Myocyte (in vitro differentiated cells): ENCODE measurements around the gene SLC13A3. TPM values are rescaled to one million over a fixed set of nuclear protein-coding genes. Genes with fewer than 3 reads are reported as not detected.

Source experiments
- DNase-seq: peaks from one replicate; pipeline ENCODE4 v3.0.0-alpha.2; 2012; ENCODE audit warnings: low read depth
- polyA plus RNA-seq: library from polyadenylated mRNA; unstranded; fragments of >200 nt; gene quantifications from one replicate; pipeline ENCODE4 v1.2.1, GENCODE V29; 2012; ENCODE audit warnings: missing spikeins
- total RNA-seq: library from RNA; depleted of rRNA; stranded (reverse); fragments of >200 nt; gene quantifications from 2 replicates; pipeline ENCODE4 v1.2.3, GENCODE V29; 2014

Gene SLC13A3
- 0.36 and 0.59 TPM in 2 replicates for total RNA-seq
- polyA plus RNA-seq = 0.64 TPM

- no peak for DNase-seq
These were observed at the start of gene SLC13A3 for GRCh38 chr20:46651091-46651962. TSS of gene SLC13A3 (minus strand) at chr20:46651459. CDS start at chr20:46651421, 38 bp downstream.

DNA sequence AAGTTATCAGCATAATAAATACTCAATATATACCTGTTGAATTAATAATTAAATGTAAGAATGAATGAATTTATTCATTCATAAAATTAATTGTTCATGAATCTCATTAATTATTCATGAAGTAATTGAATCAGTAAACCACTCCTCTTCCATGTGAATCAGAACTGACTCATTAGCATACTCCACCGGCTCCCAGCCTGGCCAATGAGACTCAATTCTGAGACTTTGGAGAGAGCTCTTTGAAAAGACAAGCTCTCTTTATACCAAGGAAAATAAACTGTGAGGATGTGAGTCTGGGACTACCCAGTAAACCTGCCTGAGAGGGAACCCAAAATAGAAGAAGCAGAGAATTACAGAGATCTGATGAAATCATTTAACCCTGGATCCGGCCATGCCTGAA is 49.8 kb upstream of the SLC13A3 start:
- no peak for DNase-seq

DNA sequence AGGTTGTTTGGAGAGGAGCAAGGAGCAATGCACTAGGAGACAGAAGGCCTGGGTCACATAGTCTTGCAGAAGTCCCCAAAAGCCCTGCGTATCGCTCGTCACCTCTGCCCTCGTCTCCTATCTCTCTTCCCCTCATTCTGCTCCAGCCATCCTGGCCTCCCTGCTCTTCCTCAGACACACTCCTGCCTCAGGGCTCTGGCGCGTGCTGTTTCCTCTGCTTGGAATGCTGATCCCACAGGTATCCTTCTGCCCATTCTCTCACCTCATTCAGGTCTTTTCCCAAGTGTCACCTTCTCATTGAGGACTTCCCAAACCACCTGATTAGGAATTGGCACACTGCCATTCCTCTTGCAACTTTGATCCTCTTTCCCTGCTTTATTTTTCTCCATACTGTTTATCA is 49.2 kb upstream of the SLC13A3 start:
- no peak for DNase-seq

DNA sequence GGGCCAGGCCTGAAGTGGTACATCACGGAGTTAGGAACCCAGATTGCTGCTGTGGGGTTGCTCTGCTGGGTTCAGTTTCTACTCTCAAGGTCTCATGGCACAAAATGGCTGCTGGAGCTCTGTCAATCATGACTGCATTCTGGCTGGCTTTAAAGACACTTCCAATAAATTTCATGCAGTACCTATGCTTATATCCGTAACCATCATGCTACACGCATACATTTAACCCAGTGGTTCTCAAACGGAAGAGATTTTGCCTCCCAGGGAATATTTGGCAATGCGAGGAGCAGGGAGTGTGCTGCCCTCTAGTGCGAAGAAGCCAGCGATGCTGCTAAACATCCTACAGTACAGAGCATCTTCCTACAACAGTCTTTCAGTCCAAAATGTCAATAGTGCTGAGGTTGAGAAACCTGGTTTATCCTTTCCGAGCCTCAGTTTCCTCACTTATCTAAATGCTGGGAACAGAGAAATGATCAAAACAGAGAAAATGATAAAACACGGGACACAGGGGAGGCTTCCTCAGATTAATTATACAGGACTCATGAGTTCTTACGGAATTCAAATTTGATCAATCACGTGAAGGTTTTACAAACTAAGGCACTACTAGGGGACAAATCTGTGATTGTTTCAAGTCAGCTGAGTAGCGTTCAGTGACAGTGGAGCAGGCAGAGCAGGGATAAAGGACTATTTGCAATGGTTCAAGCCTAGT is 48.5 kb upstream of the SLC13A3 start:
- no peak for DNase-seq

DNA sequence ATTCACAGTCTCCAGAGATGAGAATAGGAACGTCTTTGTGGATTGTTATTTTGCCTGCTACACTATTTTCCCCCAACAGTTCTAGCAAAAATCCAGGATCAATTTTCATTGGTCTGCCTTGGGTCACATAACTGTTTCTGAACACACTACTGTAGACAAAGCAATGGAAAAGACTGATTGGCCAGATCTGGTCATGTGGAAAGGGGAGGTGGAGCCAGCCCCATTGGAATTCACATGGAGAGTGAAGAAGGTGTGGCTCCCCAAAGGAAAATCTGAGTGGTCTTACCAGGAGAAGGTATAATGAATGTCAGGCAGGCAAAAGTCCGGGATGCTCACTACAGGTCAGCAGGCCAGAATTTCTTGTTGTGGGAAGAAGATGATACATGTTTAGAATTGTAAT is 47.5 kb upstream of the SLC13A3 start:
- no peak for DNase-seq

DNA sequence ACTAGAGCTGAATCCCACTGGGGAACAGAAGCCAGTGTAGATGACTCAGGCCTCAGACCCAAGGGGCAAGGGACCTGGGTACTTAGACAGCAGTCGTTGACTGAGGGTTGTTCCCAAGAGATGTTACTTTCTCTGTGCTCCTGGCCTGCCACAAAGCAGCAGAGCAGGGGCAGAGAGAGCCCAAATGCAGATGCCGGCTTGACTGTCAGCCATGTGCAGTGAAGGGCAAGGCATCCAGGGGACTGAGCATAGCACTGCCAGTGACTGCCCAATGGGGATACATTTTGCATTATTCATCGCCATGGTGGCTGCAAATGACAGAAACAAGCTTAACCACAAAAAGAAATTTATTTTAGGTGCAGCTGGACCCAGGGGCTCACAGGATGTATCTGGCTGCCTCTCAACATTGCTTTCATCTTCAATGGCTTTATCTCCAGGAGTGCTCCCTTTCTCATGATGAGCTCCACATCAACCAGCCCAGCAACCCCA is 45.6 kb upstream of the SLC13A3 start:
- DNase-seq = peak; percentile 61

DNA sequence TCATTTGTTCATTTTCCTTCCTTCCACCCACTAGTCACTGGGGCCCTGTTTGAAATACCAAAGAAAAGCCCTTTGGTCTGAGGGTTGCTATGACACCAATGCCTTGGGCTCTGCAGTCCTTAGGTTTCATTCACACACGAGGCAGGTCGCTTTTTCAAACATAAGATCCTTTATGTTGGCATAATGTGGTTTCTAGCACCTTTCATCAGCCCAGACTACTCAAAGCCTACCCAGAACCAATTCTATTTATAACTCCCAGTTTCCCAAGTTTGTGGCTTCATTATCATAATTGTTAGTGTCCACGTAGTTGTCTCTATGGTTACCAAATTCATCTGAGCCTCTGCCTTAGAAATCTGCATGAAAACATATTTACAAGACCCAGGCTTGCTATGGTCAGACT is 44.6 kb upstream of the SLC13A3 start:
- no peak for DNase-seq

- peak; percentile 61 for DNase-seq
These were observed 43.2 kb upstream of the SLC13A3 start for GRCh38 chr20:46694484-46694883.

DNA sequence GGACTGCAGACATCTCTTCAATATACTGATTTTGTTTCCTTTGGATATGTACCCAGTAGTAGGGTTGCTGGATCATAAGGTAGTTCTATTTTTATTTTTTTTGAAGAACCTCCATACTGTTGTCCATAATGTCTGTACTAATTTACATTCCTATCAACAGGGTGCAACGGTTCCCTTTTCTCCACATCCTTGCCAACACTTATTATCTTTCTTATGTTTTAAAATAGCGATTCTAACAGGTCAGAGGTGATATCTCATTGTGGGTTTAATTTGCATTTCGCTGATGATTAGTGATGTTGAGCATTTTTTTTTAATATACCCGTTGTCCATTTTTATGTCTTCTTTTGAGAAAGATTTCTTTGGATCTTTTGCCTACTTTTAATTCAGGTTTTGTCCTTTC is 39.9 kb upstream of the SLC13A3 start:
- no peak for DNase-seq

DNA sequence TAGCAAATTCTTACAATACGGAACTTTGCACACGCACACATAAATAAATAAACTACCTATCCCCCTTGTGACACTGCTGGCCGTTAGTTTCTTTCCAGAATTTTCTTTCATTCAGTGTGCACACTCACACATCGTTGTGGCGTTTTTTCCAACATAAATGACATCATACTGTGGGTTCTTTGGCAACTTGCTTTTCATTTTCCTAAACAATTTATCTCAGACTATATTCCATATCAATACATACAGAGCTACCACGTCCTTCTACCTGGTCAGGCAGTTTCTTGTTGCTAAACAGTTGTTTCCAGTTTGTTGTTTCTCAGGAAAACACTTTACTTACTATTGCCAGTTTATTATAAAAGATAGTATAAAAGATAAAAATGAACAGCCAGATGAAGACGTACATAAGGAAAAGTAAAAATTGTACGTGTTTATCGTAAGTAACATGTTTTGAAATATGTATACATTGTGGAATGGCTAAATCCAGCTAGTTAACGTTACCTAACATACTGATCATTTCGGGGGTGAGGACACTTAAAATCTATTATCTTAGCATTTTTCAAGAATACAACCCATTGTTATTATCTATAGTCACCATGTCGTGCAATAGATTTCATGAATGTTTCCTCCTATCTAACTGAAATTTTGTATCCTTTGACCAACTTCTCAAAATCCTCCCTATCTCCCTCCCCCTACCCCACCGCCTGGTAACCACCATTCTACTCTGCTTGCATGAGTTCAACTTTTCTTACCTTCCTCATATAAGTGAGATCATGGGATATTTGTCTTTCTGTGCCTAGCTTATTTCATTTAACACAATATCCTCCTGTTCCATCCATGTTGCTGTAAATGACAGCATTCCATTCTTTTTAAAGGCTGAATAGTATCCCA is 39.2 kb upstream of the SLC13A3 start:
- DNase-seq = no peak

DNA sequence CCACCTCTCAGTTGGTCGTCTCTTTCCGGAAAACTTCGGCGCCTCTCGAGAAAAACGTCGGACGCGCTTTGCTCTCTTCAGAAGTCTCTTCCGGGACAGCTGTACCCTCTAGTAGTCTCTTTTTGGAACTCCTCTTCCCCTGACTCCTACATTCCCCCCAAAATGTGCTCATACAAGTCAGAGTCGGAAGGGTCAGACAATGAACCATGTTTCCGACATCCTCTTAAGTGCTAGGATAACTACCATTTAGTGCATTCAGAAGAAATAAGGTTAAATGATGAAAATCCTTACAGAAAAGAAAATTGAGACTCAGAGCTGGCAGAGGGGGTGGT is 38.5 kb upstream of the SLC13A3 start:
- DNase-seq = no peak

DNA sequence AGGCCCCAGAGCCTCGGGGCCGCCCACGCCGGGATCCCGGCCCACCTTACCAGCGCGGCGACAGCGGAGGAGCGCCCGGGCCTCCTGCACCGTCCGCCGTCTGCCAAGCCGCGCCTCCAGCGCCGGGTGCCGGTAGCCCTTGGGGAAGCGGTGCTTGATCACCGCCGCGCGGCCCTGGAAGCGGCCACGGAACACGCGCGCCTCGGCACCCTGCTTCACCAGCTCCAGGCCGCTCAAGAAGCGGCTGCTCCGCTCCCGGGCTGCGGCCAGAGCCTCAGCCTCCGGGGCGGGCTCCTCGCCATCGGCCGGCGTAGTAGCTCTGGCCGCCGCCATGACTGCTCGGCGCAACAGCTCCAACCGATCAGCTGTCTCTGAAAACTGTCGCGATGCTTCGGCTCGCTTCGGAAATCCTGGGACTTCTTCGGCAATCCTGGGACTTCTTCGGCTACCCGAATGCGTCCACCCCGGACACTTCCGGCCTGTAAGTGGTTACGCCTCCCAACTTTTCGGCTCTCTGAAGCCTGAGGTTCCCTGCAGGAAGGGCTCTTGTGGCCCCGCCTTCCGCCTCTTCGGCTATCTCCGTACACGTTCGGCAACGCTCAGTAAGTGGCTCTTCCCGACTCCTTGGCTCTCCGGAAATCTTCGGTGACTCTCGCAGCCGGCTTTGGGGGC is 38.0 kb upstream of the SLC13A3 start, which contains the start of gene TP53RK:
Gene TP53RK (minus strand): TSS at position 363 of the 672 bp plus-strand sequence. CDS start 30 bp downstream, at position 333.
- peak; percentile 100 for DNase-seq

DNA sequence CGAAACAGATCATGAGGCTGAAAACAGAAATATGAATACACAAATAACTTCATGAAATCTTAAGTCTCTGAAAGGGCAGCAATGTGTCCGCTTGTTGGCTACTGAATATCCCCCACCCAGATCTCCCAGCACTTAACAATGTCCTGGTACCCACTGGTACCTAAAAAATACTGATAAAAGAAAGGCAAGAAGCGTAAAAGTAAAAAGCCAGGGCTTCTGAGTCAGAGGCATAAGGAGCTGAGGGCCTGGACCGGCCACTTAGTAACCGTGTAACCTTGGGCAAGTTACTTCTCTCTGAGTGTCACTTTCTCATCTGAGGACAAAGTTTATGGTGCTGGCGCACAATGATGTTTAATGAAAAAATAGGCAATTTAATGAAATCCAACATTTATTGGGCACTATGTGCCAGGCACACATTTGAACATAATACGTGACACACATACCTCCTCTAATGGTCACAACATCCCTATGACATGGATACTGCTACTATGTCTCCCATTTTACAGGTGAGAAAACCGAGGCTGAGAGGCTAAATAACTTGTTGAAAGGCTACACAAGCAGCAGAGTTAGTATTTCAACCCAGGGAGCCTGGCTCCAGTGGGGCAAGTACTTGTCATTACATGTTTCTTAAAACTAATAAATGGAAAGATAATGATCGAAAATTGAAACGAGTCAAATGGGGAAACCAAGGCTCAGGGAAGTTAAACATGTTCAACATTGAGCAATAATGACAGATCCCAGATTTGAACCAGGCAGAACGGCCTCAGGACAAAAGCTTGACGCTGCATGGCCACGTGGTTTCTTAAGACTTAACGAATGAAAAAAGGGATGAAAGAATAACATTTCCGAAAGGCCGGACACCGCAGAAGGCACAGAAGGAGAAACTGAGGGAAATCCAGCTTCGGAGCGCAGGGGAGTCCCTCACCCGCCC is 37.2 kb upstream of the SLC13A3 start:
- no peak for DNase-seq

DNA sequence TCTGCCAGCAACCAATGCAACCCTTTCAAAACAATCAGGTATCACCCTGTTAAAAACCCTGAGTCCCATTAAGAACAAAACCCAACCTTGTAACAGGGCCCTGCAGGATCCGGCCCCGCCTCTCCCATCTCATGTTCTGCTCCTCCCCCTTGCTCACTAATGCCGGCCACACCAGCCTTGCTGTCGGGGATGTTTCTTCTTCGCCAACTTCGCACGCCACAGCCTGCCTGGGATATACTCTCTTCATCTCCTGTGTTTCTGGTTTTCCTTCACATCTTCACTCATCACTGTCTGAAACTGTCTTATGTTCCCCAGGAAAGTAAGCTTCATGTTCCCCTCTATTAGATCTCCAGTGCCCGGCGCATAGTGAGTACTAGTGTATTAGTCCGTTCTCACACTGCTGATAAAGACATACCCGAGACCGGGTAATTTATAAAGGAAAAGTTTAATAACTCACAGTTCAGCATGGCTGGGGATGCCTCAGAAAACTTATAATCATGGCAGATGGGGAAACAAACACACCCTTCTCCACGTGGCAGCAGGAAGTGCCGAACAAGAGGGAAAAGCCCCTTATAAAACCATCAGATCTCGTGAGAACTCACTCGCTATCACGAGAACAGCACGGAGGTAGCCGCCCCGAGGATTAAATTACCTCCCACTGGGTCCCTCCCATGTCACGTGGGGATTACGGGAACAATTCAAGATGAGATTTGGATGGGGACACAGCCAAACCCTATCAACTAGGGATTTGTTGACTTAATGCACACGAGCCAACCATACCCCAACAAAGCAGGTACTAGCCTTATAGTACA is 32.9 kb upstream of the SLC13A3 start:
- DNase-seq = no peak

DNA sequence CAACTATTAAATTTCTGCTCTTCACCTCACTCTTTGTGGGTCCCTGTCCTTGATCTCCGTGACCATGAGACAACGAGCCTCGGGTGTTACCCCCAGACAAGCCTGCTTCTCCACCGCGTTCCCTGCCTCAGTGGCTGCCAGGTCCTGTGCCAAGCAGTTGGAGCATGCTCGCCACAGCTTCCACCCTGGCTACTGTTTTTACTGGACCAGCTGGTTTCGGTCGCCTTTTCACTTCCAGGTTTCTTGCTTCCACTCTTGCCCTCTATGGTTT is 32.3 kb upstream of the SLC13A3 start:
- DNase-seq = no peak

DNA sequence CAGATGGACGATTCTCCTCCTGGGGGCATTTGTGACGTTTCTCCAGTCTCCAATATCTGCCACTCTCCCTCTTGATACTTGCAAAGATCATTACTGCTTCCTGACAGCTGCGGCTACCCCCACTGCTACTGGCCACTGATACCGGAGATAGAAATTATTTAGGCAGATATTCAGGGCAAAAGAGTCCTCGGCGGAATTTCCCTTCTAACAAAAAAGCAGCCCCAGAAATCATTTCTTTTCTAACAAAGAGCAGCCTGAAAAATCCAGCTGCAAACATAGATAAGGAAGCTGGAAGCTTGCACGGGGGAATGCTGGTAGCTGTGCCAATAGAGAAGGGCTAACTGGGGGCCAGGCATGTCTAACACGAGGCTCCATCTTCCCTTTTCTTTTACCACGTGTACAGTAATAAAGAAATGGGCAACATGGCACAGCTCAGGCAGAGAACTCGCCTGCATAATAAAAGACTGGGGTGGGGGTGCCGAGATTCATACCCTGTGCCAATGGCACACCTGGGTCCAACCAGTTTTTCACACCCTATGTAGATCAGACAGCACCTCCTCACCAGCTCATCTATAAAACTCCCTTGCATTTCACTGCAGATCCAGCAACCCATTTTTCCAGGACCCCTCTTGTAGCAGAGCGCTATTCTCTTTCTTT is 31.9 kb upstream of the SLC13A3 start:
- DNase-seq = no peak

- peak; percentile 79 for DNase-seq
These were observed 31.0 kb upstream of the SLC13A3 start for GRCh38 chr20:46682063-46682821.
